NCI-H460 (cell line): ENCODE data around the gene SLC35F3. TPM values are rescaled to one million over a fixed set of nuclear protein-coding genes. Genes with fewer than 3 reads are reported as not detected.
"Not testable (repeated sequence)": the region's sequence is repeated elsewhere in the genome, so short reads cannot be mapped to it uniquely, and the experiment has no call there.

Experiments
- DNase-seq: peaks from one replicate; pipeline ENCODE4 v3.0.0-alpha.2; 2016; ENCODE audit warnings: low read depth; ENCODE audit errors: extremely low read depth
- total RNA-seq: library from RNA; depleted of rRNA; stranded (reverse); fragments of >200 nt; shearing (Covaris generic); gene quantifications from 2 replicates; pipeline ENCODE4 v1.2.3, GENCODE V29; 2014

SLC35F3 gene
- total RNA-seq, 1 experiment from 2014 or later: 3.5 TPM

DNA sequence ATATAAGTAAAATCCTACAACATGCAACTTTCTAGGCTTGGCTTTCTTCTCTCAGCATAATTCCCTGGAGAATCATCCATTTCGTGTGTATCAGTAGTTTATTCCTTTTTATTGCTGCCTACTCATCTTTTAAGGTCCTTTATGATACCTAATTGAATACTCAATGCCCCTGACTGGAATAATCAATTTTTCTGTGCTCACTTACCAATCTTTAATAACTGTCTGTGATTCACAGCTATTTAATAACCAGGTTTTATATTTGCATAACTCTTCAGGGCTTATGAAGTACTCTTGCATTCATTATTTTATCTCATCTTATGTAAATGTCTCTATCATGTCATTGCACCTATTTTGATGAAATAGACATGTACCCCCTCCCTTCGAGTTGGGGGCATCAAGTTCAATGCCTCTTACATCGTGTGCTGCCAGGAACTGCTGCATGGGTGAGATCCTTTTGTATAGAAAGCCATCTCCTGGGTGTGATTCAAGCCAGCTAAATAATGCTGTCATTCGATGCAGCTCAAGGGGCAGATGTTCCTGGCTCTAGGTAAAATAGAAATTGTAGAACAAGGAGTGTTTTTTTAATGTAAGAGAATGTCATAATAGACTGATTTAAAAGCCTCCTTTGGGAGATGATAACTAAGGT is 222.7 kb downstream of the SLC35F3 start:
- no peak for DNase-seq

DNA sequence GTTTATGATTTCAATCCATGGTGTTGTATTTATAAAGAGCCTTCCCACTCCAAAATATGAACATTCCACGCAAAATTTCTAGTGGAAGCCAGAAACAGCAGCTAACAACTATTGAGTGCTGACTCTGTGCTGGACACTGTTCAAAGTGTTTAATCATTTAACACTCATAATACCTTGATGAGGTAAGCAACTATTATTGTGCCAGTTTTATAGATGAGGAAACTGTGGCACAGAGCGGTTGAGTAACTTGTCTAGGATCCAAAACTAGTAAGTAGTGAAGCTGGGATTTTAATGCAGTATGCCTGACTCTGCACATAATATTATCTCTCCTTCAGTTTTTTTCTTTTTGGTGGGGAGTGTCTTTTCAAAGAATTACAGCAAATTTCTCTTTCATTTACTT is 228.3 kb downstream of the SLC35F3 start:
- DNase-seq: no peak

DNA sequence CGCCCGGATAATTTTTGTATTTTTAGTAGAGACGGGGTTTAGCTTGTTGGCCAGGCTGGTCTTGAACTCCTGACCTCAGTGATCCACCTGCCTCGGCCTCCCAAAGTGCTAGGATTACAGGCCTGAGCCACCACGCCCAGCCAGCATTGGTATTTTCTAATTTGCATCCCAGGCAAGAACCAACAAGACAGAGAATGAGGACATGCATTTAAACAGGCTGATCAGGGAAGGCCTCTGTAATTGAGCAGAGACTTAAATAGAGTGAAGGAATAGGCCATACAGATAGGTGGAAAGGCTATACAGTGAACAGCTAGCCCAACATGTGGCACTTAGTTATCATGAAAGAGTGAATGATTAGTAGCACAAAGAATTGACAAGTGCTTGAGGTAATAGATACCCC is 230.4 kb downstream of the SLC35F3 start:
- no peak for DNase-seq

DNA sequence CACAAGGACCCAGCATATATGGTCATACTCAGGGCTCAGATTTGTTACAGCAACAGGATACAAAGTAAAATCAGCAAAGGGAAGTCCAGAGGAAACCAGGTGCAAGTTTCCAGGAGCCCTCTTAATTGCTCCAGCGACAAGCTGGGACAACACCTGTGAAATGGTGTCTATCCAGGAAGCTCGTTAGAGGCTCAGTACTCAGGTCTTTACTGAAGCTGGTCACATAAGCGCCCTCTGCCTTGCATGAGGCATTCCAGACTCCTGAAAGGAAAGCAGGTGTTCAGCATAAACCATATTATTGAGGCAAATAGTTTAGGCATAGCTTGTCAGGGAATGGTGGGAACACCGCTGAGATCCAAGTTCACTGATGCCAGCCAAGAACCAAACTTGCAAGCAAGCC is 231.0 kb downstream of the SLC35F3 start:
- DNase-seq: no peak

DNA sequence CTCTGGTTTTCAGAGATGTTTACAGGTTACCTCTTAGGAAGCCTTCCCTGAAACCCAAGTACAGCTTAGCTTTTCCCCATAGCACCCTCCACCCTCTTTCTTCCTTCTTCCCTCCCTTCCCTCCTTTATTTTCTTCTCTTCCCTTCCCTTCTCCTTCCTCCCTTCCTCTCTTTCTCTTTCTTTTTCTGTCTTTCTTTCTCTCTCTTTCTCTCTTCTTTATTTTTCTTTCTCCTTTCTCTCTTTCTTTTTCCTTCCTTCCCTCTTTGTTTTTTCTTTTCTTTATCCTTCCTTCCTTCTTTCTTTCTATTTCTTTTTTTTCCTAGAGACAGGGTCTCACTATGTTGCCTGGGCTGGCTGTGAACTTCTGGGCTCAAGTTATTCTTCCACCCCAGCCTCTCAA is 231.6 kb downstream of the SLC35F3 start:
- DNase-seq: no peak

DNA sequence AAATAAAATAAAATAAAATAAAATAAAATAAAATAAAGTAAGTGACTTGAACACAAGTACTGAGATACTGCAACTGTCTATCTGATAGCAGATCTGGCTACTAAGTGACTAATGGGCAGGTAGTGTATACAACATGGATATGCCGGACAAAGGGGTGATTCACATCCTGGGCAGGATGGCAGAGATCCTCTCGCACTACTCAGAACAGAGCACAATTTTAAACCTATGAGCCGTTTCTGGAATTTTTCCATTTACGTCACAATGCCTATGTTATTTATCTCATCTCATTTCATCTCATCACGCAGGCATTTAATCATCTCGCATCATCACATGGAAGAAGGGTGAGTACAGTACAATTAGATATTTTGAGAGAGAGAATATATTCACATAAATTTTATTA is 235.5 kb downstream of the SLC35F3 start:
- peak; percentile 92 for DNase-seq

DNA sequence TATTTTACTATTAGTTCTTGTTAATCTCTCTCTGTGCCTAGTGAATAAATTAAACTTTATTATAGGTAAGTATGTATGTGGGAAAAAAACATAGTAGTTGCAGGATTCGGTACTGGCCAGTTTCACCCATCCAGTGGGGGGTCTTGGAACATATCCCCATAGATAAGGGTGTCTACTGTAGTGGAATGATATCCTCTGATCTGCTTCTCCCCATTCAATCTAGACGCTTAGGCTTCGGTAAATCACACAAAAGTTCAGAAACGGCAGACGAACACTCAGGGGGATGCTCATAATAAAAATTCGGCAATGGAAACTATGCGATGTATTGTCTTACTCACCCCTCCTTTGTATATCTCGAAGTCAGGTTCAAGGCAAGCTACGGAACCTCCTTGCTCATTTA is 235.9 kb downstream of the SLC35F3 start:
- no peak for DNase-seq

DNA sequence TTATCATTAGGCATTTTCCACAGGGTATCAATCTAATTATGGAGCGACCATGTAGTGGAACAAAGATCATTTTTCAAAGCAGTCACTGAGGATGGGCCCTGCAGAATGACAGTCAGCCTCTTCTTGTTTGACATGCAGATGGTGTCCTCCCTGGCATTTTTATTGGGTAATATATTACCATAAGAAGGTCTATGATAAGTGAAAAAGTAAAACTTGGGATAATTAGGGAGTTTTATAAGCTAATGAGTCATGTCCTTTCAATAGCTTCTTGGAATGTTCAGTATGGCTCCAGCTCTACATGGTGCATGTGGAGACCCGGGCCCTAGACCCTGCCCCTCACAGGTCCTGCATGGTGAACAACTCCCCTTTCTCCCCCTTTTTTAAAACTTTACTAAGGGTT is 236.5 kb downstream of the SLC35F3 start:
- DNase-seq: no peak

DNA sequence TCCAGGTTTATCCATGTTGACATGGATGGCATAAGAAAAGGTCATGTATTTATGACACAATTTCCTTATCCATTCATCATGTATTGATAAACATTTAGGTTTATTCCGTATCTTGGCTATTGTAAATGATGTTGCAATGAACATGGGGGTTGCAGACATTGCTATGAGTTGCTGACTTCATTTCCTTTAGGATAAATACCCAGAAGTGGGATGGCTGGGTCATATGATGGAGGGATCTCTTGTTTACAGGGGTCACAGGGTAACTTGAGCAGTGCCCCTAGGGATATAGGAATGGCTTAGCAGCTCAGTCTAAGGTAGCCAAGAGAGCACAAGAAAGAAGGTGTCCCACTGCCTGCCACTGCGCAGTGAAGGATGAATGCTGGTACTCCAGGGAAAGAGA is 239.2 kb downstream of the SLC35F3 start:
- DNase-seq: no peak

DNA sequence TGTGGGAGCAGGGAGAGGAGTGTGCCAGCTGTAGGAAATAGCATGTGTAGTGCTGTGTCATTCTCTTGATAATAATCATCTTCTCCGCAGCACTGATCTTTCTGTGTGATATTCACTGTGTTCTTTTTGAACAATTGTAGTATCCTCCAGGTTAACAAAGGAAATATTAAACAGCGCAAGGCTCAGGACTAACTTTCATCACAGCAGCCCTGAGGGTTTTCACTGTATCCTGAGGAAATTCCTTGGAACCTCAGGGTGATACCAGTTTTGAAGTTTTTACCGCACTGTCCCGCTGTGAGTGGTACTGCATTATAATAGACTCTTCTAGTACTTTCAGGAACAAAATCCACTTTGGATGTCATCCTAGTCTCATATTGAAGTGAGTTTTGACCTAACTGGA is 240.4 kb downstream of the SLC35F3 start:
- no peak for DNase-seq

DNA sequence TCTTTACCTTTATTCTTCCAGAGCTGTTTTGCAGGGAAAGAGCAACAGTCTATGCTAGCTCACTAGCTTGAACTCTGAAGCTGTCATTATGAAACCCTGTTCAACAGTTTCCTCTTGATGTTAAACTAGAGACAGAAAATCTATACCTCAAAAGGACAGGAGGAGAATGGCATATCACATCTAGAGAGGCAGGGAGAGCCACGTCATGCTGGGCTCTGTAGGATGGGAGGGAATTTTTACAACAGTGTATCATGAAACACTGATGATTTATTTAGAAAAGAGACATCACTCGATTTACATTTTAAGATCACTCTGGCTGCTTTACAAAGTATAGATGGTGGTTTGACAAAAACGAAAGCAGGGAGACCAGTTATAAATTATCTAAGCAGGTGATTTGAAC is 243.9 kb downstream of the SLC35F3 start:
- no peak for DNase-seq

DNA sequence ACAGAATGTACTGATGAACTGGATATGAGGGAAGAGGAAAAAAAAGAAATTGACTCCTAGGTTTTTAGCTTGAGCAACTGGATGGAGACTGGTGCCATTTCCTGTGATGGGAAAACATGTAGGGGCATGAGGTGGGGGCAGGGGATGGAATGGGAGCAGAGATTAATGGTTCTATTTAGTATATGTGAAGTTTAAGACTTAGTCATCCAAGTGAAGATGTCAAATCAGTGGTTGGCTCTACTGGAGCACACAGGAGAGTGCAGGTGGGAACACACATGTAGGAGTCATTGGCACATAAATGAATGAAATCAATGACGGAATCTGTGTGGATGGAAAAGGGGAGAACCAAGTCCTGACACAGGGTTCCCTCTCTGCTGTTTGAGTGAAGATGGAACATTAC is 244.3 kb downstream of the SLC35F3 start:
- no peak for DNase-seq

DNA sequence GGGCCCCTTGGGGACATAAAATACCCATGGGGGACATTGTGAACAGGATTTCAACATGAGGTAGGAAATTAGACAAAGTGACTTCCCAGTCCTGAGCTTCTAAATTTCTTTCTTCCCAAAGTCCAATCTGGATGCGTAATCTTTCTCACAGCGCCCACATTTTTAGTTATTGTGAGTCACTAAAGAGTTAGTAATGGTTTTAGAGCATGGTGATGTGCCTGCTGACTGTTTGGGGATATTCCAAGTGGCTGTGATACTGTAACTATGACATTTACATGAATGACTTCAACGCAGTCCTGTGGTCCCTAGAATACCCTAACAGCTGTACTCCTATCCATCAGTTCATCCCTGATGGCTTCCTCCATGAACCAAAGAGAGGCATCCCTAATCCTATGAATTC is 244.7 kb downstream of the SLC35F3 start:
- no peak for DNase-seq

DNA sequence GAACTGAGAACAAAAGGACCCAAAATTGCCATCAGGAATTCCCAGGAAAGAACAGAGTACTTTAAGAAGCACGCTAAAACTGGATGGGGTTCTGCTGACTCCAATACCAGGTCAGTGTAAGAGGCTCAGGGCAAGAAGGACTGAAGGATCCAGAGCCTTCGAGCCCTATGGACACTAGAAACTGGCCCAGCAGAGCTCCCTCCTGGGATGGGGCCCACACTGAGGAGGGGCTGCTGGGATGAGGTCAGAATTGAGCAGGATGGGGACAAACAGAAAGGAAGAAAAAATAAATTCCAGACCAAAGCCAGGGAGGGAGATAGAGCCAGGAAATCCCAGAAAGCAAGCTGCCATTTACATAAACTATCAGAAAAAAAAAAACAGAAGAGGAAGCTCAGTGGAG is 246.4 kb downstream of the SLC35F3 start:
- DNase-seq: no peak

DNA sequence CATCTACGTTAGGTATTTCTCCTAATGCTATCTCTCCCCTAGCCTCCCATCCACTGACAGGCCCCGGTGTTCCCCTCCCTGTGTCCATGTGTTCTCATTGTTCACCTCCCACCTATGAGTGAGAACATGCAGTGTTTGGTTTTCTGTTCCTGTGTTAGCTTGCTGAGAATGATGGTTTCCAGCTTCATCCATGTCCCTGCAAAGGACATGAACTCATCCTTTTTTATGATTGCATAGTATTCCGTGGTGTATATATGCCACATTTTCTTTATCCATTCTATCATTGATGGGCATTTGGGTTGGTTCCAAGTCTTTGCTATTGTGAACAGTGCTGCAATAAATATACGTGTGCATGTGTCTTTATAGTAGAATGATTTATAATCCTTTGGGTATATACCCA is 247.9 kb downstream of the SLC35F3 start:
- not testable (repeated sequence) for DNase-seq

DNA sequence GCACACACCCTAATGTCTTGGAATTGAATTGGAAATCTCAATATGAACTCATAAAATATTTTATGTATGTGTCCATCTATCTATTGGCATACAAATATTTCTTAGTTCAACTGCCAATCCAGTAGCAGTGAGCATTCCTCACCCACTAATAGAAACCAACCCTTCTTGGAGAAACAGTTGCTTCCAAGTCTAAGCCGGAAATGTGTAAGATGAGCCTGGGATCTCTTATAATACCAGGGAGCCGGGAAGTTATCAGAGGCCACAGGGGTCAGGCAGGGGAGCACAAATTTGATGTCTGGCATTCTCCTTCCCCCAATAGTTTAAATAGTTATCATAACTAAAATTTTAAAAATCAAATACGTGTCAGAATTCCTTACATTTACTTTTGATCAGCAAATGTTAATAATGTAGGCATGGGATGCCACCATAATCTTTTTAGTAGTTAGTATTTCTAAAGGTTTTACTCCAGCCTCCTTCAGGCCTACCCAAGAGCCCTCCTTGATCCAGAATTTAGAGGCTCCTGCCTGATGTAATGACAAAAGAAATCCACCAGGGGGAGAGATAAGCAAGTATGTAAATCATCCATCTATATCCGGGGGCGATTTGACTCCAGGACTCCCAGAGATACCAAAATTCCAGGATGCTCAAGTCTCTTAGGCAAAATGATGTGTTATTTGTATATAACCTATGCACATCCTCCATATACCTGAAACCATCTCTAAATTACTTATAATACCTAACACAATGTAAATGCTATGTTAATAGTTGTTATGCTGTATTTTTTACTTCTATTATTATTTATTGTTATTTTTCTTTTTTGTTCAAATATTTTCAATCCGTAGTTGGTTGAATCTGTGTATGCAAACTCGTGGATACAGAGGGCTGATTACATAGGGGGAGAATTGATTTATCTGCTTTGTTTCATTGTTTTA is 250.1 kb downstream of the SLC35F3 start:
- peak; percentile 85 for DNase-seq

DNA sequence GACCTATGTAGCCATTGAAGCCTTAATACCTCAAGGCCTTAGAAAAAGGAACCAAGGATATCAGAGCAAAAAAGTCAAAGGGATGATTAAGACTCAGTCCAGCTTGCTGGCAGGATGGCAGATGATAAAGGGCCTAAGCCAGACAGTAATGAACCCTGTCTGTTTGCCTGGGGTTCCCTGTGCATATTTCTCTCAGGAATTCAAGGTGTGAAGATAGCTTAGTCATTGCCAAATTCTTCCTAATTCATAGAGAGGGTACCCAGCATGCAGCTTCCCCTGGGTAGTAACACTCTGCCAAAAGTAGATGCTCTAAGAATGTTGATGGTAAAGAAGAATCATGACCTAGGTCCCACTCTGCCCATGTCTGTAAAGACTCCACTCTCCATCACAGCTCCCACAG is 258.2 kb downstream of the SLC35F3 start:
- DNase-seq: no peak

DNA sequence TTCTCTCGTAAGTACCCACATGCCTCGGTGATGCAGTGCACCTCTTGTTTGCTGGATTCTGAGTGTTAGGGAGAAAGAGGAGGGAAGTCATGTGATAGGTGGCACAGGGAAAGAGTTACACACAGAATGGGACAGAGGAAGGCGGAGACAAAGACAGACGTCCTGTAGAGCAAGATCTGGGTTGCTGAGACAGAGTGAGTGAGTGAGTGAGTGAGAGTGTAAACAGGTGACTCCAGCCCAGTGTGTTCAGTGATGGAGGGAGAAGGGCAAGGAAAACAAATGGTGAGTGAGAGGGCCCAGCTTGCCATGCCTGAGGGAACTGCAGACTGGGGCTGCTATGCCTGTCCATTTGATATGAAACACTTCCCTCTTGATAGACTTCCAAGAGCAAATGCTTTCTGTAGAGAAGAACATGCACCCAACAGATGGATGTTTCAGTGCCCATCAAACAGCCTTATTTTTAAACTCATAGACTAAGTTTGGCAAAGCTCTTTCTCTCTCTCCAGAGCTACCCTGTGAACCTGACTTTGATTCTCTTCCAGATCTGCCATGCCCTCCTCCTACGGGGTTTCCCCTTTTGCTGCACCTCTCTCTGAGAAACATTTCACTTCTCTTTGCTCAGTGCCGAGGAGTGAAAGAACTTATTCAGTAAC is 258.9 kb downstream of the SLC35F3 start:
- no peak for DNase-seq

DNA sequence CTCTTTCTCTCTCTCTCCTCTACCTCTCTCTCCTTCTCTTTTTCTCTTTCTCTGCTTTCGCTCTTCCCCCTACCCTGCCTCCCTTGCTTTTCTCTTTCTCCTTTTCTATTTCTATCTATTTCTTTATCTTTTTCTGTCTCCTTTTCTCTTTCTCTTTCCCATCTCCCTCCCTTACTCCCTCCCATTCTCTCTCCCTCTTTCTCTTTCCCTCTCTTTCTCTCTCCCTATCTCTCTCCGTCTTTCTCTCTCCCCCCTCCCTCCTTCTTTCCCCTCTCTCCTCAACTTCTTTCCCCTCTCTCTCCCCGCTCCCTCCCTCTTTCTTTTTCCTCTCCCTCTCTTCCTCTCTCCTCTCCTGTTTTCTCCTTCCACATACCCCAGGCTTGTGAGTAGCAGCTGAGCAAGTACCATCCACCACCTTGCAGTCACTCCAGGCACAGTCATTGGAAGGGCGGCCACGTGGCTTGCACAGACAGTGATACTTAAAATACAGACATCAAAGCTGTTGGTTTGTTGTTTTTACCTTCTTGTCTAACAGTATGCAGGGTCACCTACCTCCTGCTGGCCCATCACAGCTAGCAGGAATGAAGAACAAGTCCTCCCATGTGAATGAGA is 259.7 kb downstream of the SLC35F3 start:
- DNase-seq: no peak

DNA sequence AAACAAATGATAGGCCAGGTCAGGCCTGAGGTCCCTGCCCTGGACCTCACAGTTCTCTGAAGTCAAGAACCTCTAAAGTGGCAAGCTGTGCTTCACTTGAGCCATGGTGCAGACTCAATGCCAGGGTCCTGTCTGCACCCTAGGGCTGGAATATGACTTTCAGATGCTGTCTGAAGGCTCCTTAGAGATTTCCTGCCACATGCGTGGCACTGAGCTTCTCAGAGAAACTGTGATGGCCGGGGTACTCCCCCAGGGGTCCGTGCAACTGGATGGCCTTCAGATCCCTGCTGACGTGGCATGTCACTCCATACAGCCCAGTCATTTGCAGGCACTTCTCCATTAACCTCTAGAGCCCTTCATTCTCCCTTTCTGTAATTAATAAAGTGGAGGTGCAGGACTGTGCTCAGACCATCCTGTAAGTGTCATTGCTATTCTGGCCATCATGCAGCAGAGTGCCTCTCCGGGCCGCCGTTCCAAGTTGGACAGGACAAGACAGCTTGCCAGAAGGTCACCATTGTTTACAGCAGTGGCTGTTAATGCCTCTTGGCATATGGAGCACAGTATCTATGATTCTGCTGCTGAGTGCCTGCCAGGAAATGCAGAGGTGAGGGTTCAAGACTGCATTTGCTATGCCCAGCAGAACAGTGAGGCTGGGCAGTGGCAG is 263.7 kb downstream of the SLC35F3 start:
- DNase-seq: no peak
